Keratinocyte (primary cell): Measurements from ENCODE around the gene LMBR1. TPM values are rescaled to one million over a fixed set of nuclear protein-coding genes. Genes with fewer than 3 reads are reported as not detected.

Source experiments
- DNase-seq: peaks from one replicate; pipeline ENCODE4 v3.0.0-alpha.2; 2011; ENCODE audit warnings: low read depth, missing footprints, low spot score
- FAIRE-seq: peaks from 2 replicates; lab custom pipeline; 2011; peaks lifted over from hg19 to GRCh38; lab: Jason Lieb, UNC
- H2AFZ ChIP-seq: 2 replicates; pipeline ENCODE4 v1.6.0; 2012; ENCODE audit warnings: low read length, control low read depth, inconsistent platforms; ENCODE audit not compliant: control insufficient read depth
- H3K27ac ChIP-seq: 2 replicates; pipeline ENCODE4 v1.5.1; 2011; ENCODE audit warnings: low read length; ENCODE audit not compliant: control insufficient read depth, insufficient read depth
- H3K27me3 ChIP-seq: 3 replicates; pipeline ENCODE4 v1.6.0; 2011; ENCODE audit warnings: low read length; ENCODE audit not compliant: control insufficient read depth, insufficient read depth; ENCODE audit errors: extremely low read depth
- H3K36me3 ChIP-seq, 2 experiments: 2 replicates in 1 of 2; 3 replicates in 1 of 2; pipeline ENCODE4 v1.5.1; 2011; ENCODE audit warnings: low read length in 2 of 2, mild to moderate bottlenecking in 1 of 2; ENCODE audit not compliant: control insufficient read depth in 2 of 2, insufficient read depth in 2 of 2; ENCODE audit errors: extremely low read depth in 1 of 2
- H3K4me1 ChIP-seq: 3 replicates; pipeline ENCODE4 v1.5.1; 2011; ENCODE audit warnings: low read length; ENCODE audit not compliant: control insufficient read depth, insufficient read depth; ENCODE audit errors: extremely low read depth
- H3K4me2 ChIP-seq: 3 replicates; pipeline ENCODE4 v1.6.0; 2011; ENCODE audit warnings: low read depth, low read length; ENCODE audit not compliant: control insufficient read depth, insufficient read depth; ENCODE audit errors: extremely low read depth
- H3K4me3 ChIP-seq, 3 experiments: fragments of 200-600 bp in 1 of 3; sonication (generic) in 1 of 3; 2 replicates in 2 of 3; 3 replicates in 1 of 3; pipeline ENCODE4 v1.5.1; 2011 to 2016; ENCODE audit warnings: low read length in 3 of 3, mild to moderate bottlenecking in 3 of 3, control low read depth in 2 of 3, inconsistent platforms in 1 of 3, low read depth in 1 of 3, mixed read lengths in 1 of 3, mixed run types in 1 of 3, moderate library complexity in 1 of 3; ENCODE audit not compliant: control insufficient read depth in 2 of 3, insufficient read depth in 2 of 3; ENCODE audit errors: extremely low read depth in 1 of 3
- H3K79me2 ChIP-seq: 2 replicates; pipeline ENCODE4 v1.6.0; 2012; ENCODE audit warnings: low read length; ENCODE audit not compliant: control insufficient read depth, insufficient read depth
- H3K9ac ChIP-seq: 3 replicates; pipeline ENCODE4 v1.6.0; 2011; ENCODE audit warnings: low read length; ENCODE audit not compliant: control insufficient read depth, insufficient read depth; ENCODE audit errors: extremely low read depth
- H3K9me1 ChIP-seq: 3 replicates; pipeline ENCODE4 v1.6.0; 2011; ENCODE audit warnings: low read length; ENCODE audit not compliant: control insufficient read depth, insufficient read depth; ENCODE audit errors: extremely low read depth
- H3K9me3 ChIP-seq: 2 replicates; pipeline ENCODE4 v1.5.1; 2012; ENCODE audit warnings: low read depth, low read length; ENCODE audit not compliant: control insufficient read depth
- H4K20me1 ChIP-seq: 3 replicates; pipeline ENCODE4 v1.6.0; 2011; ENCODE audit warnings: low read length; ENCODE audit not compliant: control insufficient read depth, insufficient read depth; ENCODE audit errors: extremely low read depth
- EZH2 ChIP-seq: IDR thresholded peaks from one replicate; pipeline ENCODE4 v1.6.1; 2012; ENCODE audit warnings: inconsistent platforms, mild to moderate bottlenecking, low read length, moderate library complexity
- dilution Hi-C: fragments of 300-500 bp; cut with MboI; formaldehyde crosslinking; loops from one replicate; pipeline ENCODE4 v1.7.0; 2020; ENCODE audit warnings: low sequenced_read_pairs; ENCODE audit not compliant: extremely low pct_ligation_motif_present
- polyA plus RNA-seq, 5 experiments: library from polyadenylated mRNA; depleted of rRNA in 3 of 5; stranded (reverse) in 3 of 5; stranded (forward) in 1 of 5; unstranded in 1 of 5; fragments of >200 nt; gene quantifications; 1 replicate in 1 of 5; 2 replicates in 3 of 5; 3 replicates in 1 of 5; pipeline versions ENCODE4 v1.2.1 to v1.2.3, GENCODE V29; 2011 to 2012; ENCODE audit warnings: missing spikeins in 2 of 5, low read depth in 1 of 5, low replicate concordance in 1 of 5
- TF ChIP-seq, protein P1 (sequence below), 3 experiments: IDR thresholded peaks in 1 of 3; conservative IDR thresholded peaks in 1 of 3; optimal IDR thresholded peaks in 1 of 3; 2 replicates in 2 of 3; 3 replicates in 1 of 3; pipeline versions ENCODE3 to v1.5.1; 2011; ENCODE audit warnings: low read length in 3 of 3, mild to moderate bottlenecking in 3 of 3, moderate library complexity in 2 of 3, control low read depth in 1 of 3, inconsistent platforms in 1 of 3; ENCODE audit not compliant: insufficient read depth in 2 of 3; ENCODE audit errors: extremely low read depth in 1 of 3

Gene LMBR1
- polyA plus RNA-seq, 1 donor (not counting 4 experiments of a cell fraction or from before 2014, with no cell fraction given), result 30.2 TPM

DNA sequence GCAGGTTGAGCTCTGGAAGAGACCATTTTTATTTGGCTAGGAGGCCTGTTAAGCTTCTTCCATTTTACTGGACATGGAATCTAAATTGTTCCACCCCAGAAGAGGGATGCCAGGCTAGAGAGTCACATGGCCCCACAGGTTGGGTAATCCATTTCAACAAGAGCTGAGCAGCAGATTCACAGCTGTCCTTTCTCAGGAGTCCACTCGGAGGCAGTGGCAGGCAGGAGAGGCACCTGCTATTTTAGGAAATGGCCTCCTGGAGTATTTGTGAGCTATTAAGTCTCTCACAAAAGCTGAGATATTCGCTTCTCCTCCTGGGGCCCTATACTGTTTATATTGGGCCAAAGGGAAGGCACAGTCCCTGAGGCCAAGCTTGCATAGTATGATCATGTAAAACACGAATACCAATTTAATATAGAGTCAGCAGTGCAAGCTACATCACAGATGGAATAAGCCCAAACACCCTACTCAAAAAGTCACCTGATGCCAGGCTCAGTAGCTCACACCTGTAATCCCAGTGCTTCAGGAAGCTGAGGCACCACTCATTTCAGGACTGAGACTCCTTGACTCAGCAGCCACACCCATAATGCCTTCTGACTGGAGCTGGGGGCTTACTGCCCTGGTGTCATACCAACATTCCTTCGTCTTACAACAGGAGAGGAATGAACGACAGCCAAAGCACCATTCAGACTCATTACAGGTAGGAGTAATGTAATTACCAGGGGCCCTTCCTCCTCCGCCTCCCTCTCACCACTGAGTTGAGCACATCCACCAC lies 124.1 kb downstream of the LMBR1 start:
- no peaks in the 10 kb centered on the region for H4K20me1 ChIP-seq
- DNase-seq (no peak), FAIRE-seq (no peak)
- no peaks in the 10 kb centered on the region for H3K9me1 ChIP-seq
- peaks cover 2% of the 10 kb centered on the region for H3K79me2 ChIP-seq
- no peaks in the 10 kb centered on the region for H3K36me3 ChIP-seq
- H2AFZ ChIP-seq, result no peak overlapping the region
- no peak overlapping the region for H3K27ac ChIP-seq
- H3K4me1 ChIP-seq, result peaks cover 3% of the 10 kb centered on the region
- H3K4me2 ChIP-seq, result no peak overlapping the region
- H3K27me3 ChIP-seq, result no peaks in the 10 kb centered on the region
- no peak overlapping the region for H3K4me3 ChIP-seq
- dilution Hi-C loops, result no loop called here
- H3K9ac ChIP-seq, result no peak overlapping the region
- no peak for TF ChIP-seq EZH2
- H3K9me3 ChIP-seq, result no peaks in the 10 kb centered on the region

DNA sequence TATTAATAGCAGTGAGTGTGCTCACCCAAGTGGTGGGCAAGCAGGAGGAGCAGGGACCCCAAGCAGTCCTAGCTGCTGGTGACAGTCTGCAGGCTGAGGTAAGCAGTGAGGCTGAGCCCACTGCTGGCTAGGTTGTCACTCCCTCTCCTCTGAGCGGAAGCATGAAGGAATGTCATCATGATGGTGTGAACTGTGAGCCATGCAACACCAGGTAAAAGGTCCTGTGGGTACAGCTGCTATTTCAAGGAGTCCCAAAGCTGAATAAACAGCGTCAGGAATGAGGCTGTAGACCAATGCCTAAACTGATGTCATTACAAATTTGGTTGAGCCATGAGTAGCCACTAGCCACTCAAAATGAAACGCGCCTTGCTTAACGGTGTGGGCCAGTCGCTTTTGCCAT lies 126.3 kb downstream of the LMBR1 start:
- no peak for DNase-seq
- Histone ChIP-seq H3K27me3 (no peaks in the 10 kb centered on the region), H3K27ac (no peak overlapping the region), H3K4me1 (peaks cover 3% of the 10 kb centered on the region), H3K36me3 (no peaks in the 10 kb centered on the region), H3K9ac (no peak overlapping the region), H3K9me1 (no peaks in the 10 kb centered on the region), H3K4me2 (no peak overlapping the region), H4K20me1 (no peaks in the 10 kb centered on the region), H3K79me2 (no peaks in the 10 kb centered on the region), H3K9me3 (no peaks in the 10 kb centered on the region), H3K4me3 (no peak overlapping the region), H2AFZ (no peak overlapping the region)
- dilution Hi-C loops, result no loop called here
- no peak for FAIRE-seq
- TF ChIP-seq, protein P1, sequence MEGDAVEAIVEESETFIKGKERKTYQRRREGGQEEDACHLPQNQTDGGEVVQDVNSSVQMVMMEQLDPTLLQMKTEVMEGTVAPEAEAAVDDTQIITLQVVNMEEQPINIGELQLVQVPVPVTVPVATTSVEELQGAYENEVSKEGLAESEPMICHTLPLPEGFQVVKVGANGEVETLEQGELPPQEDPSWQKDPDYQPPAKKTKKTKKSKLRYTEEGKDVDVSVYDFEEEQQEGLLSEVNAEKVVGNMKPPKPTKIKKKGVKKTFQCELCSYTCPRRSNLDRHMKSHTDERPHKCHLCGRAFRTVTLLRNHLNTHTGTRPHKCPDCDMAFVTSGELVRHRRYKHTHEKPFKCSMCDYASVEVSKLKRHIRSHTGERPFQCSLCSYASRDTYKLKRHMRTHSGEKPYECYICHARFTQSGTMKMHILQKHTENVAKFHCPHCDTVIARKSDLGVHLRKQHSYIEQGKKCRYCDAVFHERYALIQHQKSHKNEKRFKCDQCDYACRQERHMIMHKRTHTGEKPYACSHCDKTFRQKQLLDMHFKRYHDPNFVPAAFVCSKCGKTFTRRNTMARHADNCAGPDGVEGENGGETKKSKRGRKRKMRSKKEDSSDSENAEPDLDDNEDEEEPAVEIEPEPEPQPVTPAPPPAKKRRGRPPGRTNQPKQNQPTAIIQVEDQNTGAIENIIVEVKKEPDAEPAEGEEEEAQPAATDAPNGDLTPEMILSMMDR (optimal IDR thresholded peaks at IDR 0.05 in 1 of 3, IDR thresholded peaks at IDR 0.05 in 1 of 3, conservative IDR thresholded peaks at IDR 0.05 in 1 of 3; ENCODE audit: extremely low read depth in 1 of 3, insufficient read depth in 2 of 3, low read length in 3 of 3), result no peak
- no peak for TF ChIP-seq EZH2
